GM12891 (cell line): Measurements from ENCODE around the gene FOSL2.

ENCODE experiments used
- PAX5 ChIP-seq: IDR thresholded peaks from 2 replicates; pipeline ENCODE4 v1.6.1; 2011; ENCODE audit warnings: low read length, moderate library complexity, mild to moderate bottlenecking; ENCODE audit not compliant: insufficient read depth, severe bottlenecking
- POLR2A ChIP-seq: IDR thresholded peaks from 2 replicates; pipeline ENCODE4 v1.6.1; 2011; ENCODE audit warnings: low read depth, low read length, control low read depth
- POLR2AphosphoS5 ChIP-seq: IDR thresholded peaks from 2 replicates; pipeline ENCODE4 v1.6.1; 2011; ENCODE audit warnings: low read depth, low read length, control low read depth
- POU2F2 ChIP-seq: IDR thresholded peaks from 2 replicates; pipeline ENCODE4 v1.6.1; 2011; ENCODE audit warnings: low read depth, mild to moderate bottlenecking, control low read depth, low read length, moderate library complexity
- SPI1 ChIP-seq: IDR thresholded peaks from 2 replicates; pipeline ENCODE4 v1.6.1; 2011; ENCODE audit warnings: low read depth, low read length, control low read depth
- TAF1 ChIP-seq: IDR thresholded peaks from 2 replicates; pipeline ENCODE4 v1.6.1; 2011; ENCODE audit warnings: low read depth, low read length, control low read depth

DNA sequence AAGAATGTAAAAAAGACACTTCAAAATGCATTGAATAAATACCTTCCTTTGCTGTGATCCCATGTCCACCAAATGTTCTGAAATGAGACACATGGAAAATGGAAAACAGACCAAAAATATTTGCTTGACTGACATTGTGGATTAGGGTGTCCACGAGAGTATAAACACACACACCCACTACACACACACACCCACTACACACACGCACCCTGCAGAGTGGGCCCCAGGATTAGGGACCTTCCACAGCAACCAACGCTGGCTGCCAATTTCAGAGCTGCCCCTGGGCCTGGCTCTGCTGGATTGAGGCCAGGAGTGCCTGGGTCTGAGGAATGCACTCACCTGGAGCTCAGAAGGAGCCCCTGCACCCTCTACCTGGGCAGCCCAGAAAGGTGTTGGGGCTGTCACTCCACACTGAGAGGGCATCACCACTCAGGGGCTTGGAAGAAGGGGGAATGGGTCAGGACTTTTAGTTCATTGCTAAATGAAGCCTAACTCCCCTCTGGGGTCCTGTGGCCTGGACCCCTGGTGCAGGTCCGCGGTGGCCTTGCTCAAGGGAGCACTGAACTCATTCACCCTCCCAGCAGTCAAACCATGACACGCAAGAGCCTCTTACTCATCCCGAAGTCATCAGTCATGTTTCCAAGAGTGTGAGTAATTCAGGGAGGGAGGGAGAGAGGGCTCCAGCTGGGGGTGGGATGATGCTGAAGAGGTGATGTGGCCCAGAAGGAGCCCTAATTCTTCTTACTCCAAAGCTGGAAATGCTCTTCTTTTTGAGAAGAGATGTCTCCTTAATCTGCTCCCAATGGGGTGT is 53.0 kb downstream of the FOSL2 start:
- no peak for TF ChIP-seq POLR2AphosphoS5
- no peak for TF ChIP-seq TAF1
- TF ChIP-seq POLR2A: no peak
- TF ChIP-seq POU2F2: no peak
- no peak for TF ChIP-seq SPI1
- TF ChIP-seq PAX5: no peak
